GM21619 (cell line): ENCODE data around the gene SELENOW.
"Not testable (repeated sequence)": the region's sequence is repeated elsewhere in the genome, so short reads cannot be mapped to it uniquely, and the experiment has no call there.

Experiments
- ATAC-seq: cut with Tn5 transposase; IDR thresholded peaks from one replicate; pipeline ENCODE4 v1.9.1; 2021; ENCODE audit not compliant: unreplicated experiment

SELENOW gene

GRCh38 chr19:47818221-47818620 lies 39.7 kb downstream of the SELENOW start:
- ATAC-seq: not testable (repeated sequence)

GRCh38 chr19:47819858-47820257 lies 41.4 kb downstream of the SELENOW start:
- ATAC-seq: no peak

- ATAC-seq: no peak
These were observed 41.9 kb downstream of the SELENOW start for GRCh38 chr19:47820410-47820809.

- no peak for ATAC-seq
These were observed 43.0 kb downstream of the SELENOW start, which contains the start of gene CRX for GRCh38 chr19:47821460-47822020. TSS of gene CRX (plus strand) at chr19:47821937. CDS start at chr19:47834444, 12,507 bp downstream.

- no peak for ATAC-seq
These were observed 45.9 kb downstream of the SELENOW start for GRCh38 chr19:47824396-47824795.

- no peak for ATAC-seq
These were observed 48.3 kb downstream of the SELENOW start for GRCh38 chr19:47826800-47827199.

- ATAC-seq: no peak
These were observed 54.2 kb downstream of the SELENOW start for GRCh38 chr19:47832723-47833122.
